WTC11 (cell line): ENCODE data around the gene PRUNE2. TPM values are rescaled to one million over a fixed set of nuclear protein-coding genes. Genes with fewer than 3 reads are reported as not detected.

Experiments used
- ATAC-seq: fragments of 200-7000 bp; cut with Tn5 transposase; 2 replicates; pipeline ENCODE4 v1.10.0; 2021; ENCODE audit warnings: mild to moderate bottlenecking, moderate library complexity
- CTCF ChIA-PET: fragments of 300-600 bp; sonication (Branson Sonifier 250); formaldehyde crosslinking; loops from one replicate; lab custom pipeline; 2021; ENCODE audit warnings: antibody characterized with exemption; lab: Charles Lee
- POLR2A ChIA-PET: fragments of 350-600 bp; sonication (Branson Sonifier 250); formaldehyde crosslinking; loops from one replicate; lab custom pipeline; 2021; ENCODE audit warnings: antibody characterized with exemption; lab: Charles Lee
- DNase-seq: peaks from one replicate; pipeline ENCODE4 v3.0.0; 2021; ENCODE audit warnings: low spot score
- H3K27ac Mint-ChIP-seq: 2 replicates; pipeline ENCODE4 v1.8.0; 2021; ENCODE audit warnings: mixed read lengths
- H3K27me3 Mint-ChIP-seq: 2 replicates; pipeline ENCODE4 v1.8.0; 2021; ENCODE audit warnings: low read depth, mild to moderate bottlenecking, moderate library complexity, mixed read lengths
- H3K36me3 Mint-ChIP-seq: 2 replicates; pipeline ENCODE4 v1.8.0; 2021; ENCODE audit warnings: mixed read lengths
- H3K4me1 Mint-ChIP-seq: 2 replicates; pipeline ENCODE4 v1.8.0; 2022; ENCODE audit warnings: mixed read lengths
- H3K4me3 Mint-ChIP-seq: 2 replicates; pipeline ENCODE4 v1.8.0; 2021; ENCODE audit warnings: mild to moderate bottlenecking, moderate library complexity, mixed read lengths
- H3K9me3 Mint-ChIP-seq: 2 replicates; pipeline ENCODE4 v1.8.0; 2021; ENCODE audit warnings: mixed read lengths
- CREB1 ChIP-seq: sonication (generic); formaldehyde crosslinking; IDR thresholded peaks from 2 replicates; pipeline ENCODE4 v1.8.0; 2023; ENCODE audit warnings: mild to moderate bottlenecking, missing genetic modification reagents
- E2F1 ChIP-seq: sonication (generic); formaldehyde crosslinking; IDR thresholded peaks from 2 replicates; pipeline ENCODE4 v1.8.0; 2022; ENCODE audit warnings: mild to moderate bottlenecking, missing genetic modification reagents
- FOXJ3 ChIP-seq: sonication (generic); formaldehyde crosslinking; IDR thresholded peaks from 2 replicates; pipeline ENCODE4 v1.9.0; 2021; ENCODE audit warnings: missing genetic modification reagents, mild to moderate bottlenecking, borderline replicate concordance
- FOXK1 ChIP-seq: sonication (generic); formaldehyde crosslinking; IDR thresholded peaks from 2 replicates; pipeline ENCODE4 v1.8.0; 2022; ENCODE audit warnings: mild to moderate bottlenecking, moderate library complexity, missing genetic modification reagents
- FOXP4 ChIP-seq: sonication (generic); formaldehyde crosslinking; IDR thresholded peaks from 2 replicates; pipeline ENCODE4 v1.8.0; 2022; ENCODE audit warnings: mild to moderate bottlenecking, missing genetic modification reagents
- HMGA2 ChIP-seq: fragments of 250-450 bp; sonication (Bioruptor Pico); IDR thresholded peaks from 2 replicates; pipeline ENCODE4 v1.4.0; 2021; ENCODE audit warnings: mild to moderate bottlenecking, moderate library complexity
- HMGXB4 ChIP-seq: sonication (generic); formaldehyde crosslinking; IDR thresholded peaks from 2 replicates; pipeline ENCODE4 v1.8.1; 2023; ENCODE audit warnings: mild to moderate bottlenecking, moderate library complexity, missing genetic modification reagents
- JAZF1 ChIP-seq: fragments of 250-450 bp; sonication (Bioruptor Pico); IDR thresholded peaks from 2 replicates; pipeline ENCODE4 v1.9.0; 2021; ENCODE audit warnings: moderate library complexity, mild to moderate bottlenecking, inconsistent platforms
- MAX ChIP-seq: sonication (generic); formaldehyde crosslinking; IDR thresholded peaks from 2 replicates; pipeline ENCODE4 v1.8.0; 2022; ENCODE audit warnings: mild to moderate bottlenecking, missing genetic modification reagents
- MYBL2 ChIP-seq: sonication (generic); formaldehyde crosslinking; IDR thresholded peaks from 2 replicates; pipeline ENCODE4 v1.8.1; 2023; ENCODE audit warnings: mild to moderate bottlenecking, moderate library complexity, missing genetic modification reagents
- NFE2L1 ChIP-seq: sonication (generic); formaldehyde crosslinking; IDR thresholded peaks from 2 replicates; pipeline ENCODE4 v1.8.1; 2023; ENCODE audit warnings: missing genetic modification reagents
- NR2C2 ChIP-seq: sonication (generic); formaldehyde crosslinking; IDR thresholded peaks from 2 replicates; pipeline ENCODE4 v1.8.0; 2022; ENCODE audit warnings: mild to moderate bottlenecking, missing genetic modification reagents
- PREB ChIP-seq: sonication (generic); formaldehyde crosslinking; IDR thresholded peaks from 2 replicates; pipeline ENCODE4 v1.8.1; 2022; ENCODE audit warnings: mild to moderate bottlenecking, missing genetic modification reagents, moderate library complexity, borderline replicate concordance
- PRRX2 ChIP-seq: fragments of 250-450 bp; sonication (Bioruptor Pico); IDR thresholded peaks from 2 replicates; pipeline ENCODE4 v1.8.0; 2021; ENCODE audit warnings: mild to moderate bottlenecking
- RORB ChIP-seq: fragments of 250-450 bp; sonication (Bioruptor Pico); IDR thresholded peaks from 2 replicates; pipeline ENCODE4 v1.9.0; 2021; ENCODE audit warnings: mild to moderate bottlenecking
- TEAD1 ChIP-seq: sonication (generic); formaldehyde crosslinking; IDR thresholded peaks from 2 replicates; pipeline ENCODE4 v1.8.0; 2022; ENCODE audit warnings: mild to moderate bottlenecking, missing genetic modification reagents
- TP53 ChIP-seq: sonication (generic); formaldehyde crosslinking; IDR thresholded peaks from 2 replicates; pipeline ENCODE4 v1.8.1; 2023; ENCODE audit warnings: mild to moderate bottlenecking, missing genetic modification reagents
- USF1 ChIP-seq: sonication (generic); formaldehyde crosslinking; IDR thresholded peaks from 2 replicates; pipeline ENCODE4 v1.8.0; 2022; ENCODE audit warnings: mild to moderate bottlenecking, missing genetic modification reagents
- ZBTB43 ChIP-seq: sonication (generic); formaldehyde crosslinking; IDR thresholded peaks from 2 replicates; pipeline ENCODE4 v1.8.1; 2023; ENCODE audit warnings: mild to moderate bottlenecking, missing genetic modification reagents
- ZNF138 ChIP-seq: sonication (generic); formaldehyde crosslinking; conservative IDR thresholded peaks from 2 replicates; pipeline ENCODE4 v1.8.1; 2022; ENCODE audit warnings: mild to moderate bottlenecking, moderate library complexity, missing genetic modification reagents
- ZNF317 ChIP-seq: sonication (generic); formaldehyde crosslinking; IDR thresholded peaks from 2 replicates; pipeline ENCODE4 v1.8.1; 2023; ENCODE audit warnings: low read depth, mild to moderate bottlenecking, moderate library complexity, missing genetic modification reagents, borderline replicate concordance
- ZNF423 ChIP-seq: fragments of 250-450 bp; sonication (Bioruptor Pico); IDR thresholded peaks from 2 replicates; pipeline ENCODE4 v2.1.2; 2022; ENCODE audit warnings: mild to moderate bottlenecking, moderate library complexity
- total RNA-seq: library from RNA; stranded (reverse); gene quantifications from 3 replicates; pipeline ENCODE4 v1.2.3, GENCODE V29; 2021

Gene PRUNE2
- total RNA-seq, 1 experiment from 2014 or later, result 13.1 TPM

- no peak overlapping the region for H3K4me3 Mint-ChIP-seq
- H3K36me3 Mint-ChIP-seq, result peaks cover 3% of the 10 kb centered on the region; the same call in 1 of the 2 replicates
- TF ChIP-seq HMGXB4 (CRISPR knock-in tag), result no peak
- no peak for TF ChIP-seq MAX (CRISPR knock-in tag)
- TF ChIP-seq USF1 (CRISPR knock-in tag), result no peak
- TF ChIP-seq CREB1 (CRISPR knock-in tag), result no peak
- peaks cover 14% of the 10 kb centered on the region for H3K9me3 Mint-ChIP-seq
- H3K4me1 Mint-ChIP-seq, result no peaks in the 10 kb centered on the region
- H3K27me3 Mint-ChIP-seq, result no peaks in the 10 kb centered on the region
- peak; percentile 59; the same call in 1 of the 2 replicates for ATAC-seq
- ChIA-PET CTCF (interaction anchor here (0.6 to 1.0 kb wide), 4 partner anchors 36 to 1219 kb away, joined by 3 to 5 read pairs (median 3); no protein-coding TSS in a partner anchor), POLR2A (no interaction called here)
- no peak overlapping the region for H3K27ac Mint-ChIP-seq
- DNase-seq, result no peak
Measured at GRCh38 chr9:76741524-76741923, 164.4 kb downstream of the PRUNE2 start.

- H3K36me3 Mint-ChIP-seq, result peaks cover 3% of the 10 kb centered on the region; the same call in 1 of the 2 replicates
- DNase-seq (no peak), ATAC-seq (no peak)
- CTCF ChIA-PET, result no interaction called here
- no peaks in the 10 kb centered on the region for H3K27me3 Mint-ChIP-seq
- H3K4me1 Mint-ChIP-seq, result no peaks in the 10 kb centered on the region
- TF ChIP-seq TEAD1 (CRISPR knock-in tag) (no peak), RORB (no peak), ZBTB43 (CRISPR knock-in tag) (no peak), PREB (CRISPR knock-in tag) (no peak), ZNF423 (no peak), ZNF317 (CRISPR knock-in tag) (no peak), FOXJ3 (CRISPR knock-in tag) (no peak), TP53 (CRISPR knock-in tag) (no peak)
- no peak overlapping the region for H3K27ac Mint-ChIP-seq
- H3K4me3 Mint-ChIP-seq, result no peak overlapping the region
- H3K9me3 Mint-ChIP-seq, result peaks cover 11% of the 10 kb centered on the region
- POLR2A ChIA-PET, result no interaction called here
Measured at GRCh38 chr9:76738402-76738801, 167.5 kb downstream of the PRUNE2 start.

GRCh38 chr9:76737154-76737902 lies 168.6 kb downstream of the PRUNE2 start:
- CTCF ChIA-PET, result interaction anchor here (1.0 kb wide), 1 partner anchor 73 kb away, joined by 3 read pairs; no protein-coding TSS in a partner anchor

GRCh38 chr9:76734716-76735115 lies 171.2 kb downstream of the PRUNE2 start:
- Mint-ChIP-seq H3K36me3 (no peaks in the 10 kb centered on the region), H3K9me3 (no peaks in the 10 kb centered on the region), H3K27me3 (no peaks in the 10 kb centered on the region), H3K4me1 (no peaks in the 10 kb centered on the region), H3K4me3 (no peak overlapping the region), H3K27ac (no peak overlapping the region)
- no peak for DNase-seq
- ChIA-PET CTCF (interaction anchor here (1.1 kb wide), 1 partner anchor 262 kb away, joined by 3 read pairs; no protein-coding TSS in a partner anchor), POLR2A (no interaction called here)
- ATAC-seq, result no peak
- TF ChIP-seq E2F1, result no peak
- TF ChIP-seq FOXP4 (CRISPR knock-in tag), result no peak
- no peak for TF ChIP-seq NR2C2 (CRISPR knock-in tag)
- TF ChIP-seq NFE2L1 (CRISPR knock-in tag), result no peak
- TF ChIP-seq ZNF423, result no peak
- no peak for TF ChIP-seq FOXK1 (CRISPR knock-in tag)
- no peak for TF ChIP-seq HMGA2 (CRISPR knock-in tag)
- TF ChIP-seq MYBL2, result no peak
- TF ChIP-seq PRRX2 (CRISPR knock-in tag), result no peak
- TF ChIP-seq ZNF138 (CRISPR knock-in tag), result no peak

More at GRCh38 chr9:76737154-76737902, 168.6 kb downstream of the PRUNE2 start:
- no peaks in the 10 kb centered on the region for H3K4me1 Mint-ChIP-seq
- H3K4me3 Mint-ChIP-seq, result no peak overlapping the region
- H3K27ac Mint-ChIP-seq, result no peak overlapping the region
- H3K9me3 Mint-ChIP-seq, result peaks cover 1% of the 10 kb centered on the region
- ATAC-seq, result no peak
- DNase-seq, result no peak
- no peak for TF ChIP-seq JAZF1 (CRISPR knock-in tag)
- H3K36me3 Mint-ChIP-seq, result peaks cover 2% of the 10 kb centered on the region; the same call in 1 of the 2 replicates
- no peaks in the 10 kb centered on the region for H3K27me3 Mint-ChIP-seq
- POLR2A ChIA-PET, result no interaction called here
